ENCODE results near the gene C4orf17. TPM values are rescaled to one million over a fixed set of nuclear protein-coding genes. Genes with fewer than 3 reads are reported as not detected.

C4orf17 gene
- total RNA-seq, 1 experiment from 2014 or later = not detected

- no TSS peak for BruUV-seq (replicated peaks)
- POLR2A ChIA-PET (ENCODE audit: low non-redundant PET) = no interaction called here
Measured at GRCh38 chr4:99591757-99592156, 80.9 kb downstream of the C4orf17 start.

More at GRCh38 chr4:99591757-99592156, 80.9 kb downstream of the C4orf17 start:
- Histone ChIP-seq H3K4me3 (ENCODE audit: low read depth, low read length, poor library complexity, severe bottlenecking) (no peak overlapping the region), H3K27me3 (replicated peaks; ENCODE audit: insufficient read depth, low read depth, low read length, poor library complexity) (peaks cover 3% of the 10 kb centered on the region), H3K4me1 (ENCODE audit: insufficient read depth, low read length, poor library complexity, severe bottlenecking) (no peaks in the 10 kb centered on the region), H3K9me3 (ENCODE audit: low read depth, low read length, poor library complexity, severe bottlenecking) (no peaks in the 10 kb centered on the region), H3K27ac (ENCODE audit: low read depth, low read length, poor library complexity, severe bottlenecking) (no peak overlapping the region), H3K36me3 (ENCODE audit: insufficient read depth, low read length, poor library complexity, severe bottlenecking) (no peaks in the 10 kb centered on the region)
- DNase-seq (ENCODE audit: low spot score) = no peak
- TF ChIP-seq EZH2 (IDR thresholded peaks at IDR 0.05; ENCODE audit: borderline replicate concordance, low read depth, low read length, poor library complexity, severe bottlenecking) = no peak
- no peak for TF ChIP-seq CTCF (conservative IDR thresholded peaks at IDR 0.05; ENCODE audit: low read depth, low read length)
- intact Hi-C loops (cut with micrococcal nuclease; ENCODE audit: unreplicated experiment) = no loop called here
- CTCF ChIA-PET = no interaction called here

Other genes starting within 250 kb of the C4orf17 start
- not detected in 2 replicates for gene ADH1A, start 220.0 kb upstream of the C4orf17 start, total RNA-seq (2021)
- not detected in 2 replicates for gene ADH1B, start 189.6 kb upstream of the C4orf17 start, total RNA-seq (2021)
- gene ADH1C, start 158.3 kb upstream of the C4orf17 start, total RNA-seq (2021) = not detected in 2 replicates
- not detected in 2 replicates for gene ADH7, start 75.7 kb upstream of the C4orf17 start, total RNA-seq (2021)
- 2.4 and 4.6 TPM in 2 replicates for gene TRMT10A, start 53.0 kb downstream of the C4orf17 start, total RNA-seq (2021)
- gene MTTP, start 63.8 kb downstream of the C4orf17 start, total RNA-seq (2021) = not detected in 2 replicates
- gene C4orf54, start 146.8 kb downstream of the C4orf17 start, total RNA-seq (2021) = not detected in 2 replicates

Measured in A673 (cell line).